ENCODE data around the gene ENDOG.
"Not testable (repeated sequence)": the region's sequence is repeated elsewhere in the genome, so short reads cannot be mapped to it uniquely, and the experiment has no call there.

ENDOG gene

GRCh38 chr9:128829477-128830251, 11.4 kb downstream of the ENDOG start, which contains the start of gene SPOUT1:
TSS of gene SPOUT1 (minus strand) at chr9:128829794. CDS start at chr9:128829780, 14 bp downstream.
- peak; percentile 95 for DNase-seq

- DNase-seq, result no peak
These were observed 15.4 kb downstream of the ENDOG start for GRCh38 chr9:128833696-128834095.

- DNase-seq, result no peak
These were observed 17.2 kb downstream of the ENDOG start for GRCh38 chr9:128835246-128836210.

GRCh38 chr9:128836509-128837145, 18.3 kb downstream of the ENDOG start:
- DNase-seq, result no peak

GRCh38 chr9:128838338-128838737, 20.0 kb downstream of the ENDOG start:
- DNase-seq, result no peak

GRCh38 chr9:128840524-128840923, 22.2 kb downstream of the ENDOG start:
- DNase-seq, result no peak

GRCh38 chr9:128841694-128842492, 23.6 kb downstream of the ENDOG start:
- DNase-seq, result no peak

- DNase-seq, result not testable (repeated sequence)
These were observed 24.9 kb downstream of the ENDOG start for GRCh38 chr9:128843171-128843570.

GRCh38 chr9:128845186-128845931, 27.1 kb downstream of the ENDOG start:
- DNase-seq, result no peak

GRCh38 chr9:128846680-128847030, 28.4 kb downstream of the ENDOG start:
- DNase-seq, result no peak

- DNase-seq, result no peak
These were observed 29.5 kb downstream of the ENDOG start for GRCh38 chr9:128847803-128848202.

- not testable (repeated sequence) for DNase-seq
These were observed 32.7 kb downstream of the ENDOG start for GRCh38 chr9:128851024-128851423.

- DNase-seq, result not testable (repeated sequence)
These were observed 33.7 kb downstream of the ENDOG start for GRCh38 chr9:128851779-128852600.

GRCh38 chr9:128852646-128853045, 34.3 kb downstream of the ENDOG start:
- DNase-seq, result not testable (repeated sequence)

GRCh38 chr9:128854454-128854853, 36.2 kb downstream of the ENDOG start:
- DNase-seq, result not testable (repeated sequence)

GRCh38 chr9:128858476-128858875, 40.2 kb downstream of the ENDOG start:
- not testable (repeated sequence) for DNase-seq

GRCh38 chr9:128860937-128861336, 42.6 kb downstream of the ENDOG start:
- no peak for DNase-seq

GRCh38 chr9:128861501-128861900, 43.2 kb downstream of the ENDOG start:
- no peak for DNase-seq

- no peak for DNase-seq
These were observed 44.1 kb downstream of the ENDOG start for GRCh38 chr9:128862401-128862851.

GRCh38 chr9:128863647-128864046, 45.3 kb downstream of the ENDOG start:
- DNase-seq, result peak; percentile 74

All from activated effector memory CD4-positive, alpha-beta T cell treated with Interleukin-2 at 50 U/mL for 16 hours (primary cell).